Measurements from ENCODE around the gene CLEC16A.
A peak's percentile ranks its signal among the peaks of the same experiment; 100 is the strongest.

CLEC16A gene

DNA sequence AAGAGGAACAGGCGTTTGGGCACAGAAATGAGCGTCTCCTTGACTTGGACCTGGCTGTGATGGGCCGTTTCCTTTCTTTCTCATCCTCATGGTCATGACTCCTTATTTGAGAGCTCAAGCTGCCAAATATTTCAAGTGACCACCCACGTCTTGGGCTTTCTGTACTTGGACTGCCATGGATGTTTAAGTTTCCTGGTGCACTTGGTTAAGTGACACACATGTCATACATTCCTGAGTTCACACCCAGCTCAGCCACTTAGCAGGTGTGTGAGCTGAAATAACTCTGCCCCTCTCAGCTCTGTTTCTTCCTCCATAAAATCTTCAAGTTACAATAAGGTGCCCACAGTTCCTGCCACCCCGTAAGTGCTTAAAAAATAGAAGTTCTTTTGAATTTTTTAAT lies 114.5 kb downstream of the CLEC16A start:
- H3K4me2 ChIP-seq (ENCODE audit: insufficient read depth, low read length) = no peak overlapping the region
- no peak overlapping the region for H2AFZ ChIP-seq (ENCODE audit: low read depth, low read length)
- H4K20me1 ChIP-seq (ENCODE audit: insufficient read depth, low read length) = no peaks in the 10 kb centered on the region
- H3K9ac ChIP-seq (ENCODE audit: low read depth, low read length) = no peak overlapping the region
- peaks cover 36% of the 10 kb centered on the region for H3K4me1 ChIP-seq (ENCODE audit: insufficient read depth, low read length)
- TF ChIP-seq, protein P1, sequence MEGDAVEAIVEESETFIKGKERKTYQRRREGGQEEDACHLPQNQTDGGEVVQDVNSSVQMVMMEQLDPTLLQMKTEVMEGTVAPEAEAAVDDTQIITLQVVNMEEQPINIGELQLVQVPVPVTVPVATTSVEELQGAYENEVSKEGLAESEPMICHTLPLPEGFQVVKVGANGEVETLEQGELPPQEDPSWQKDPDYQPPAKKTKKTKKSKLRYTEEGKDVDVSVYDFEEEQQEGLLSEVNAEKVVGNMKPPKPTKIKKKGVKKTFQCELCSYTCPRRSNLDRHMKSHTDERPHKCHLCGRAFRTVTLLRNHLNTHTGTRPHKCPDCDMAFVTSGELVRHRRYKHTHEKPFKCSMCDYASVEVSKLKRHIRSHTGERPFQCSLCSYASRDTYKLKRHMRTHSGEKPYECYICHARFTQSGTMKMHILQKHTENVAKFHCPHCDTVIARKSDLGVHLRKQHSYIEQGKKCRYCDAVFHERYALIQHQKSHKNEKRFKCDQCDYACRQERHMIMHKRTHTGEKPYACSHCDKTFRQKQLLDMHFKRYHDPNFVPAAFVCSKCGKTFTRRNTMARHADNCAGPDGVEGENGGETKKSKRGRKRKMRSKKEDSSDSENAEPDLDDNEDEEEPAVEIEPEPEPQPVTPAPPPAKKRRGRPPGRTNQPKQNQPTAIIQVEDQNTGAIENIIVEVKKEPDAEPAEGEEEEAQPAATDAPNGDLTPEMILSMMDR (IDR thresholded peaks at IDR 0.05; ENCODE audit: borderline replicate concordance, extremely low read depth, low read length, poor library complexity, severe bottlenecking) = no peak
- no peak for TF ChIP-seq EZH2 (IDR thresholded peaks at IDR 0.05; ENCODE audit: borderline replicate concordance, low read depth, low read length, severe bottlenecking)
- ATAC-seq (ENCODE audit: insufficient read depth, low read depth) (no peak), DNase-seq (no peak)
- H3K27me3 ChIP-seq (ENCODE audit: insufficient read depth, low read length, poor library complexity) = no peaks in the 10 kb centered on the region
- H3K79me2 ChIP-seq (ENCODE audit: insufficient read depth, low read length) = no peaks in the 10 kb centered on the region
- H3K36me3 ChIP-seq (ENCODE audit: insufficient read depth, low read length) = peaks cover 45% of the 10 kb centered on the region
- no peak overlapping the region for H3K4me3 ChIP-seq (ENCODE audit: low read depth in 1 of 2, low read length in 2 of 2)
- H3K9me3 ChIP-seq (ENCODE audit: insufficient read depth, low read length, severe bottlenecking) = no peaks in the 10 kb centered on the region
- 0 out of 2 replicates have a peak overlapping the region, but pooled peaks have one; percentile 15 for H3K27ac ChIP-seq (ENCODE audit: low read length)

DNA sequence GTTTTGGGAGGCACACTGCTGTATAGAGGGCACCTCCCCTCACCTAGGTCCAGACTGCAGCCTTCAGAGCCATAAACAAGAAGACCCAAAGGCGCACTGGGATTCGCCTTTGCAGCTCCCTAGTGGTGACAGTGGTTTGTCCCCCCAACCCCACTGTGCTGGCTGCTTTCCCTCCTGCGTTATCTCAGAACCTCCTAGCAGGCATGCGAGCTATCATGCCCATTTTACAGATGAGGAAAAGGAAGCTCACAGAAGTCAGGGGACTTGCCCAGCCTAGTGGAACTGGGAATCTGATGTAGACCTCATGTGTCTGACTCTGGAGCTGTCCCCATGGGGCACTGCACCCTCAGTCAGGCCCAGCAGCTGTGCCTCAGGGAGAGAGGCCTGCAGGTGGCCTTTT lies 115.2 kb downstream of the CLEC16A start:
- TF ChIP-seq, protein P1 (IDR thresholded peaks at IDR 0.05; ENCODE audit: borderline replicate concordance, extremely low read depth, low read length, poor library complexity, severe bottlenecking) = no peak
- no peak for TF ChIP-seq EZH2 (IDR thresholded peaks at IDR 0.05; ENCODE audit: borderline replicate concordance, low read depth, low read length, severe bottlenecking)
- ATAC-seq (ENCODE audit: insufficient read depth, low read depth) = no peak
- no peaks in the 10 kb centered on the region for H3K27me3 ChIP-seq (ENCODE audit: insufficient read depth, low read length, poor library complexity)
- H2AFZ ChIP-seq (ENCODE audit: low read depth, low read length) = no peak overlapping the region
- no peaks in the 10 kb centered on the region for H4K20me1 ChIP-seq (ENCODE audit: insufficient read depth, low read length)
- no peaks in the 10 kb centered on the region for H3K9me3 ChIP-seq (ENCODE audit: insufficient read depth, low read length, severe bottlenecking)
- no peak overlapping the region for H3K4me2 ChIP-seq (ENCODE audit: insufficient read depth, low read length)
- no peak for DNase-seq
- no peak overlapping the region for H3K4me3 ChIP-seq (ENCODE audit: low read depth in 1 of 2, low read length in 2 of 2)
- H3K27ac ChIP-seq (ENCODE audit: low read length) = peak overlapping the region; percentile 34
- no peak overlapping the region for H3K9ac ChIP-seq (ENCODE audit: low read depth, low read length)
- H3K4me1 ChIP-seq (ENCODE audit: insufficient read depth, low read length) = peaks cover 28% of the 10 kb centered on the region
- H3K79me2 ChIP-seq (ENCODE audit: insufficient read depth, low read length) = no peaks in the 10 kb centered on the region
- H3K36me3 ChIP-seq (ENCODE audit: insufficient read depth, low read length) = peaks cover 49% of the 10 kb centered on the region

DNA sequence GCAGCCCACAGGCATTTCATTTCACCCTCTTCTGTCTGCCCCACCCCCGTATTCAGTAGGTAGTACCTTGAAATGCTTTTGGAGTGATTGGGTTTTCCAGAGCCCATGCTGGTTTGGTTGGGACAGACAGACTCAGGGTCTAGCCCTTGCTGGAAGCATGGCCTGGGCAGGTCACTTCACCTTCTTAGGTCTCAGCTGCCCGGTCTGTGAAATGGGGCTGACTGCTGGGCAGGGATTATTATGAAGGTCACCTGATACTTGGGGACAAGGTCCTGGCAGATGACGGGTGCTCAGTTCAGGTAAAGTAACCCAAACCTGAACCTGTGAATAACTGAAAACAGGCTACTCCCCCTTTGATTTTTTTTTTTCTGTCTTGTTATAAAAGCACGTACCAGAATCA lies 116.0 kb downstream of the CLEC16A start:
- Histone ChIP-seq H3K36me3 (ENCODE audit: insufficient read depth, low read length) (peaks cover 54% of the 10 kb centered on the region), H3K79me2 (ENCODE audit: insufficient read depth, low read length) (no peaks in the 10 kb centered on the region), H2AFZ (ENCODE audit: low read depth, low read length) (no peak overlapping the region), H3K27me3 (ENCODE audit: insufficient read depth, low read length, poor library complexity) (no peaks in the 10 kb centered on the region), H3K9ac (ENCODE audit: low read depth, low read length) (no peak overlapping the region), H3K4me1 (ENCODE audit: insufficient read depth, low read length) (peaks cover 20% of the 10 kb centered on the region), H3K9me3 (ENCODE audit: insufficient read depth, low read length, severe bottlenecking) (no peaks in the 10 kb centered on the region), H3K4me3 (ENCODE audit: low read depth in 1 of 2, low read length in 2 of 2) (no peak overlapping the region), H3K4me2 (ENCODE audit: insufficient read depth, low read length) (no peak overlapping the region), H3K27ac (ENCODE audit: low read length) (peak overlapping the region; percentile 34; the same call in 1 of the 2 replicates), H4K20me1 (ENCODE audit: insufficient read depth, low read length) (no peaks in the 10 kb centered on the region)
- DNase-seq (no peak), ATAC-seq (ENCODE audit: insufficient read depth, low read depth) (no peak)
- TF ChIP-seq, protein P1 (IDR thresholded peaks at IDR 0.05; ENCODE audit: borderline replicate concordance, extremely low read depth, low read length, poor library complexity, severe bottlenecking) = no peak
- no peak for TF ChIP-seq EZH2 (IDR thresholded peaks at IDR 0.05; ENCODE audit: borderline replicate concordance, low read depth, low read length, severe bottlenecking)

DNA sequence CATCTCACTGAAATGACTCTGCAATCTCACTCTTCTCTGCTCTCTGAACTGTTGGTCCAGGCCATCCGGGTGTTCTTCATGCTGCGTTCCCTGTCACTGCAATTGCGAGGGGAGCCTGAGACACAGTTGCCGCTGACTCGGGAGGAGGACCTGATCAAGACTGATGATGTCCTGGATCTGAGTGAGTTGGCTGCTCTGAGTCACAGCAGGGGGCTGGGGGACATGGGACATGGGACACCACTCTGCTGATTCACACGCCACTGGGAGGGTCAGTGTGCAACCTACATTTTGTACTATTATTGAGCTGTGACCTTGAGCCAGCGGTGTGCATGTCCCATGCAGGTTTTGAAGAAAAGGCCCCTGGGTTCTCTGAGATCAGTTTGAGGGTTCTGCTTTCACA lies 116.5 kb downstream of the CLEC16A start:
- Histone ChIP-seq H3K36me3 (ENCODE audit: insufficient read depth, low read length) (peaks cover 59% of the 10 kb centered on the region), H3K79me2 (ENCODE audit: insufficient read depth, low read length) (no peaks in the 10 kb centered on the region), H3K27me3 (ENCODE audit: insufficient read depth, low read length, poor library complexity) (no peaks in the 10 kb centered on the region), H2AFZ (ENCODE audit: low read depth, low read length) (no peak overlapping the region), H3K9ac (ENCODE audit: low read depth, low read length) (no peak overlapping the region), H3K4me3 (ENCODE audit: low read depth in 1 of 2, low read length in 2 of 2) (no peak overlapping the region), H3K9me3 (ENCODE audit: insufficient read depth, low read length, severe bottlenecking) (no peaks in the 10 kb centered on the region), H3K4me2 (ENCODE audit: insufficient read depth, low read length) (no peak overlapping the region), H4K20me1 (ENCODE audit: insufficient read depth, low read length) (no peaks in the 10 kb centered on the region), H3K4me1 (ENCODE audit: insufficient read depth, low read length) (peaks cover 17% of the 10 kb centered on the region), H3K27ac (ENCODE audit: low read length) (peak overlapping the region; percentile 19; the same call in 1 of the 2 replicates)
- no peak for DNase-seq
- ATAC-seq (ENCODE audit: insufficient read depth, low read depth) = no peak
- TF ChIP-seq EZH2 (IDR thresholded peaks at IDR 0.05; ENCODE audit: borderline replicate concordance, low read depth, low read length, severe bottlenecking) = no peak
- TF ChIP-seq, protein P1 (IDR thresholded peaks at IDR 0.05; ENCODE audit: borderline replicate concordance, extremely low read depth, low read length, poor library complexity, severe bottlenecking) = no peak
